Vagina (tissue), 2 donors: ENCODE measurements around the gene INPP5A.

Experiments
- CTCF ChIP-seq, 3 experiments: fragments of 450-650 bp in 2 of 3; fragments of 200-600 bp in 1 of 3; sonication (generic) in 1 of 3; IDR thresholded peaks; one replicate each; pipeline ENCODE4 v1.5.1; 2017 to 2019; ENCODE audit warnings: antibody characterized with exemption in 3 of 3, mild to moderate bottlenecking in 2 of 3, moderate library complexity in 2 of 3
- POLR2A ChIP-seq, 2 donors: fragments of 450-650 bp; IDR thresholded peaks; one replicate each; pipeline ENCODE4 v1.6.1; 2017; ENCODE audit warnings: antibody characterized with exemption in 2 of 2, mild to moderate bottlenecking in 2 of 2, moderate library complexity in 2 of 2

GRCh38 chr10:132627666-132628531 lies 90.3 kb downstream of the INPP5A start:
- TF ChIP-seq CTCF (IDR thresholded peaks at IDR 0.05) = no peak
- no peak for TF ChIP-seq POLR2A (IDR thresholded peaks at IDR 0.05)
